WTC11 (cell line): ENCODE data around the gene FBXL7.

Source experiments
- CREB1 ChIP-seq: sonication (generic); formaldehyde crosslinking; IDR thresholded peaks from 2 replicates; pipeline ENCODE4 v1.8.0; 2023; ENCODE audit warnings: mild to moderate bottlenecking, missing genetic modification reagents
- CTCF ChIP-seq: fragments of 200-600 bp; IDR thresholded peaks from 2 replicates; pipeline ENCODE4 v1.8.0; 2022; ENCODE audit warnings: antibody characterized with exemption
- ESRRA ChIP-seq: sonication (generic); formaldehyde crosslinking; IDR thresholded peaks from 2 replicates; pipeline ENCODE4 v1.8.1; 2022; ENCODE audit warnings: mild to moderate bottlenecking, missing genetic modification reagents, borderline replicate concordance
- JUN ChIP-seq: sonication (generic); formaldehyde crosslinking; IDR thresholded peaks from 2 replicates; pipeline ENCODE4 v1.8.0; 2023; ENCODE audit warnings: mild to moderate bottlenecking, missing genetic modification reagents
- SMAD3 ChIP-seq: sonication (generic); formaldehyde crosslinking; IDR thresholded peaks from 2 replicates; pipeline ENCODE4 v1.8.0; 2022; ENCODE audit warnings: missing genetic modification reagents, mild to moderate bottlenecking, borderline replicate concordance
- SMAD4 ChIP-seq: sonication (generic); formaldehyde crosslinking; IDR thresholded peaks from 2 replicates; pipeline ENCODE4 v1.8.0; 2022; ENCODE audit warnings: mild to moderate bottlenecking, missing genetic modification reagents
- ZBTB21 ChIP-seq: sonication (generic); formaldehyde crosslinking; IDR thresholded peaks from 2 replicates; pipeline ENCODE4 v1.8.1; 2023; ENCODE audit warnings: mild to moderate bottlenecking, missing genetic modification reagents, borderline replicate concordance
- ZBTB43 ChIP-seq: sonication (generic); formaldehyde crosslinking; IDR thresholded peaks from 2 replicates; pipeline ENCODE4 v1.8.1; 2023; ENCODE audit warnings: mild to moderate bottlenecking, missing genetic modification reagents
- ZNF425 ChIP-seq: fragments of 250-450 bp; sonication (Bioruptor Pico); conservative IDR thresholded peaks from 2 replicates; pipeline ENCODE4 v1.9.0; 2021; ENCODE audit warnings: mild to moderate bottlenecking
- ZNF512 ChIP-seq: sonication (generic); formaldehyde crosslinking; IDR thresholded peaks from 2 replicates; pipeline ENCODE4 v1.8.1; 2022; ENCODE audit warnings: missing genetic modification reagents, borderline replicate concordance
- ZNF532 ChIP-seq: fragments of 250-450 bp; sonication (Bioruptor Pico); IDR thresholded peaks from 2 replicates; pipeline ENCODE4 v1.9.0; 2021; ENCODE audit warnings: mild to moderate bottlenecking, borderline replicate concordance
- ZNF671 ChIP-seq: fragments of 250-450 bp; sonication (Bioruptor Pico); IDR thresholded peaks from 2 replicates; pipeline ENCODE4 v1.8.0; 2021; ENCODE audit warnings: mild to moderate bottlenecking

GRCh38 chr5:15634591-15635288 is 134.8 kb downstream of the FBXL7 start:
- no peak for TF ChIP-seq CTCF
- TF ChIP-seq ZBTB43 (CRISPR knock-in tag): no peak
- no peak for TF ChIP-seq ZNF425
- TF ChIP-seq ESRRA (CRISPR knock-in tag): no peak
- TF ChIP-seq SMAD4 (CRISPR knock-in tag): no peak
- TF ChIP-seq ZBTB21 (CRISPR knock-in tag): no peak
- TF ChIP-seq ZNF512 (CRISPR knock-in tag): no peak
- TF ChIP-seq ZNF671: no peak
- TF ChIP-seq ZNF532 (CRISPR knock-in tag): no peak
- no peak for TF ChIP-seq CREB1 (CRISPR knock-in tag)
- TF ChIP-seq JUN (CRISPR knock-in tag): no peak
- no peak for TF ChIP-seq SMAD3 (CRISPR knock-in tag)
